ENCODE data around the gene PRR33.
A peak's percentile ranks its signal among the peaks of the same experiment; 100 is the strongest.

PRR33 gene

DNA sequence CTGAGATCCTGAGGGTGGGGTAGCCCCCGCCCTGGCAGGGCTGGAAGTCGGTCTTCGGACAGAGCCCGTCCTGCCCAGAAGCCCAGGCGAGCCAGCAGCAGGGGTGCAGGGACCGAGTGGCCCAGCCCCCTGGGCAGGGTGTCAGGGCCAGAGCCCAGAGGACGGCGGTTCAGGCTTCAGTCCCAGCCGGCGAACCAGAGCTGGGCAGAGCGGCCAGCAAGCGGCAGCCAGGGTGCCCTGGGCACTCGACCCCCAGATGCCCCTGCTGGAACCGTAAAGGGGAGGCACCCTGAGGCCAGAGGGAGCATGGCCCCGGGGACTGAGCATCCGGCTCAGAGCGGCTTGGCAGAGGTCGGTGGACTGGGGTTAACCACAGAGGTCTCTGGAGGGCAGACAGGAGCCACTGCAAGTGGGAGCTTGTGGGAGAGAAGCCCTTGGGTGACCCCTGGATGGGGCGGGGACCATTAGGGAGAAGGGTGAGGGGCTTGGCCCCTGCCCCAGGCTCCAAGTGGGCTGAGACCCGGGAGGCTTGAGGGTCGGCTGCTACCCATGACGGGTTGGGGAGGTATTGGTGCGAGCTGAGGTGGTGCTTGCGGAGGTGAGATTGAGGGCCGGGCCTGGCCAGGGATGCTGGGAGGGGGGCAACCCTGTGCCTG is 22.9 kb downstream of the PRR33 start:
- Histone ChIP-seq H3K4me1 (ENCODE audit: control insufficient read depth, insufficient read depth, low read length) (peaks cover 36% of the 10 kb centered on the region), H3K36me3 (ENCODE audit: control insufficient read depth, insufficient read depth, low read length, severe bottlenecking) (no peaks in the 10 kb centered on the region), H3K4me3 (ENCODE audit: low read length) (peak overlapping the region; percentile 76), H3K9ac (ENCODE audit: low read length) (peak overlapping the region; percentile 83), H3K9me3 (ENCODE audit: control insufficient read depth, low read length) (no peaks in the 10 kb centered on the region), H3K27me3 (replicated peaks; ENCODE audit: control insufficient read depth, insufficient read depth, low read length) (peaks cover 10% of the 10 kb centered on the region)
- no peak for DNase-seq (ENCODE audit: low read depth)

DNA sequence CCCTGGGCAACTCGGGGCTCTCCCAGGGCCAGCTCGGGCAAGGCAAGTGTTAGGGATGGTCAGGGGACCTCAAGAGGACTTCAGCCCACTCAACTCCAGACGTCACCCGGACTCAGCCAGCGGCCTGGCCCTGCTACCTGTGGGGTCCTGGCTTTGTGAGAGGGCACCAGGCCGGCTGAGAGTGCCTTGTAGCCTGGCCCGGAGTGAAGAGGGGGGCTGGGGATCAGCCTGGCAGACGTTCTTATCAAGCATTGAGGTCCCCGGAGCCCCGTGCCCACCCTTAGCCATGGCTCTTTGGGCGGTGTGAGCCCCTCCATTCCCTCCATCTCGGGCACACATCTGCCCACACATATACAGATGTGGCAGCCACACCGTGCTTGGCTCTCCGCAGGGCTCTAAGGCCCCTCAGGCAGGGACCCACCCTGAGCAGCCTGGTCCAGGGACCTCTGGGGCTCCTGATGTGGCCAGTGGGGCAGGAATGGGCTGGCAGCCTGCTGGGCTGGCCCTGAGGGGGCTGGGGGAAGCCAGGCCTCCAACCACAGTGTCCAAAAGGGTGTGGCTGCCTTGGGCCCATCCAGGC is 23.5 kb downstream of the PRR33 start:
- H3K4me3 ChIP-seq (ENCODE audit: low read length): peak overlapping the region; percentile 76
- peaks cover 42% of the 10 kb centered on the region for H3K4me1 ChIP-seq (ENCODE audit: control insufficient read depth, insufficient read depth, low read length)
- no peaks in the 10 kb centered on the region for H3K9me3 ChIP-seq (ENCODE audit: control insufficient read depth, low read length)
- H3K36me3 ChIP-seq (ENCODE audit: control insufficient read depth, insufficient read depth, low read length, severe bottlenecking): no peaks in the 10 kb centered on the region
- DNase-seq (ENCODE audit: low read depth): no peak
- H3K9ac ChIP-seq (ENCODE audit: low read length): peak overlapping the region; percentile 83
- H3K27me3 ChIP-seq (replicated peaks; ENCODE audit: control insufficient read depth, insufficient read depth, low read length): peaks cover 10% of the 10 kb centered on the region

DNA sequence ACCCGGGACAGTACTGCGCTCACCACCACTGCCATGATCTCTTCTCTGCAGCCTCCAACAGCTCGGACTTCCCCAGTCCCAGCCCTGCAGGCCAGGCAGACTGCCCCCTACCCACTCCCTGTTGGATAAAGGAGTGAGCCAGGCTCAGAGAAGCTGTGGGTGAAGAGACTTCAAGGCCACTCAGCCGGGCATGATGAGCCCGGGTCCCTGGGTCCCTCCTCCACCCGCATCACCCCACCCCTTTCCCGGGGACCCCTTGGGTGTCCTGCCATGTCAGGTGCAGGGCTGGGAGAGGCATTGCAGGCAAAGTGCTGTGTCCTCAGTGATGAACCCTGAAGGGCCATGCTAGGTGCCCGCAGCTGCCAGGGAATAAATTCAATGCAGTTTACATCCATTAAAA is 24.3 kb downstream of the PRR33 start:
- Histone ChIP-seq H3K4me1 (ENCODE audit: control insufficient read depth, insufficient read depth, low read length) (peaks cover 47% of the 10 kb centered on the region), H3K27me3 (replicated peaks; ENCODE audit: control insufficient read depth, insufficient read depth, low read length) (peaks cover 10% of the 10 kb centered on the region), H3K9me3 (ENCODE audit: control insufficient read depth, low read length) (no peaks in the 10 kb centered on the region), H3K36me3 (ENCODE audit: control insufficient read depth, insufficient read depth, low read length, severe bottlenecking) (no peaks in the 10 kb centered on the region), H3K9ac (ENCODE audit: low read length) (no peak overlapping the region), H3K4me3 (ENCODE audit: low read length) (no peak overlapping the region)
- DNase-seq (ENCODE audit: low read depth): no peak

DNA sequence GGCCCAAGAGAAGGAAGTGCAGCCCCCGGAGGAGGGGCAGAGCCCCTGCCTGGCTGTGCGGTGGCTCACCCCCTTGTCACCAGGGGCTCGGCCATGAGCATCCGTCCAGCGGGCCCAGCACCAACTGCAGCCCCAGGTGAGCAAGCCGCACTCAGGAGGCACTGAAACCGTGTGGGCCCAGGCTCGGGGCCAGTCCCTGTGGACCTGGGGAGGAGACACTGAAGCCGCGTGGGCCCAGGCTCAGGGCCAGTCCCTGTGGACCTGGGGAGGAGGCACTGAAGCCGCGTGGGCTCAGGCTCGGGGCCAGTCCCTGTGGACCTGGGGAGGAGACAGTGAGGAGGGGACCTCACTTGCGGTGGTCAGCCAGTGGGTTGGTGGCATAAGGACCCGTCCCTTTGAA is 24.9 kb downstream of the PRR33 start:
- H3K36me3 ChIP-seq (ENCODE audit: control insufficient read depth, insufficient read depth, low read length, severe bottlenecking): no peaks in the 10 kb centered on the region
- no peak for DNase-seq (ENCODE audit: low read depth)
- no peak overlapping the region for H3K9ac ChIP-seq (ENCODE audit: low read length)
- H3K9me3 ChIP-seq (ENCODE audit: control insufficient read depth, low read length): no peaks in the 10 kb centered on the region
- H3K27me3 ChIP-seq (replicated peaks; ENCODE audit: control insufficient read depth, insufficient read depth, low read length): peaks cover 10% of the 10 kb centered on the region
- H3K4me3 ChIP-seq (ENCODE audit: low read length): no peak overlapping the region
- peaks cover 47% of the 10 kb centered on the region for H3K4me1 ChIP-seq (ENCODE audit: control insufficient read depth, insufficient read depth, low read length)

DNA sequence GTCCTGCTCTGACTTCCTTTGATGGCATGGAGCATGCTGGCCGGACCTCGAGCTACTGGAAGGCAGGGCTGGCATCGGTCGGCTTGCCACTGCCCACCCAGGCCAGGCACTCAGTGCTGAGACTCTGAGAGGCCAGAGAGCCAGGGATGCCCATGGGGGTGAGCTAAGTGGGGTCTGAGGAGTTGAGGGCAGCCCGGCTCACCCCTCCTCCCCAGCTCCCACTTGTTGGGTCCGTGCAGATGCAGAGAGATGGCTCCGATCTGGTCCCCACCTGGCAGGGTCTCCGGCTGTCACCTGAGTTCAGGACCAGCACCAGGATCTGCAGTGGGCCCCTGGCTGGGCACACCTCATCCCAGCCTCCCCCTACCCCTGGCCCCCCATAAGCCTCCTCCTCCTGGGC is 25.5 kb downstream of the PRR33 start:
- no peak for DNase-seq (ENCODE audit: low read depth)
- Histone ChIP-seq H3K27me3 (replicated peaks; ENCODE audit: control insufficient read depth, insufficient read depth, low read length) (peaks cover 10% of the 10 kb centered on the region), H3K36me3 (ENCODE audit: control insufficient read depth, insufficient read depth, low read length, severe bottlenecking) (no peaks in the 10 kb centered on the region)

DNA sequence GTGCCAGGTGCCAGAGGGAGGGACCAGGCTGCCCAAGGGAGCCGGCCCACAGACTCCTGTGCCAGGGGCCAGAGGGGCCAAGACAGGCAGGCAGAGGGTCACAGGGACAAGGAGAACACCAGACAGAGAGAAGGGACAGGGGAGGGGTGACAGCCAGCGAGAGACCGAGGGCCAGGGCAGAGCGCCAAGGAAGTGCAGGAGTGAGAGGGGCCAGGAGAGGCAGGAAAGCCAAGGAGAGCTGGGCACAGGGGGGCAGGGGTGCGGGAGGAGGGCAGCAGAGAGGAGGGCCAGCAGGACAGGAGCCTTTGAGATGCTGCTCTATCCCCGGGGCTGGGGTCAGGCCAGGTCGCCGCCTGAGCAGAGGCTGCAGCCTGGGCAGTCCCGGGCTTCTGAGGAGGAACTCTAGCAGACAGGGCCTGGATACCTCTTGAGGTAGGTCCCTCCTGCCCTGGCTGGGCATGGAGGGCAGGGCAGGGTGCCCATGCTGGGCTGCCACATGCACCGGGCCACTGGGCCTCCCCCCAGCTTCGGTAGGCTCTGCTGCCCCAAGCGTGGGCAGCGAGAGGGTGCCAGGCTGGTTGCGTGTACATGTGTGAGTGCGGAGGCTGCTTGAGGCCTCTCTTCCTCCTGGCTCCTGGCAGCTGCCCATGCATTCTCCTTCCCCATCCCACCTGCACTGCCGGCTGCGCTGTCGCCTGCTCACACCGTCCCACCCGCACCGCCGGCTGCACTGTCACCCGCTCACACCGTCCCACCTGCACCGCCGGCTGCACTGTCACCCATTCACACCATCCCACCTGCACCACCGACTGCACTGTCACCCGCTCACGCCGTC is 26.6 kb downstream of the PRR33 start:
- no peaks in the 10 kb centered on the region for H3K36me3 ChIP-seq (ENCODE audit: control insufficient read depth, insufficient read depth, low read length, severe bottlenecking)

More for the DNA sequence above, 25.5 kb downstream of the PRR33 start:
- Histone ChIP-seq H3K4me3 (ENCODE audit: low read length) (no peak overlapping the region), H3K9me3 (ENCODE audit: control insufficient read depth, low read length) (no peaks in the 10 kb centered on the region), H3K9ac (ENCODE audit: low read length) (no peak overlapping the region), H3K4me1 (ENCODE audit: control insufficient read depth, insufficient read depth, low read length) (peaks cover 44% of the 10 kb centered on the region)

DNA sequence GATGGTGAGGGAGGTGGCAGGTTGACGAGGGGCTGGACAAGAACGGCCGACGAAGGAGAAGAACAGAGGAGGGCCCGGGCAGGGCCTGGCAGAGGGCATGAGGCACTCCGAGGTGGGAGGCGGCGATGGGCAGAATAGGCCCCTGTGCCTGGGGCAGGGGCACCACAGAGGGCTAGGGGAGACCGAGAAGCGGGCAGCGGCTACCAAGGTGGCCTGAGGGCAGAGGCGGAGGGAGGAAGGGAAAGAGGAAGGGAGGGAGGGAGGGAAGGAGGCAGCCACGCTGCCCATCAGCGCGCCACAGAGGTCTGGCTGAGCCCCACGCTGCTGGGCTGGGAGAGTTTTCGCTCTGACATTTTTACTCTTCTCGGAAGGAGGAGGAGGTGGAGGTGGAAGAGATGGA is 27.5 kb downstream of the PRR33 start:
- Histone ChIP-seq H3K4me1 (ENCODE audit: control insufficient read depth, insufficient read depth, low read length) (peaks cover 36% of the 10 kb centered on the region), H3K4me3 (ENCODE audit: low read length) (no peak overlapping the region), H3K9ac (ENCODE audit: low read length) (peak overlapping the region; percentile 70), H3K9me3 (ENCODE audit: control insufficient read depth, low read length) (no peaks in the 10 kb centered on the region), H3K36me3 (ENCODE audit: control insufficient read depth, insufficient read depth, low read length, severe bottlenecking) (no peaks in the 10 kb centered on the region), H3K27me3 (replicated peaks; ENCODE audit: control insufficient read depth, insufficient read depth, low read length) (peaks cover 8% of the 10 kb centered on the region)
- peak; percentile 41 for DNase-seq (ENCODE audit: low read depth)

More for the DNA sequence above, 26.6 kb downstream of the PRR33 start:
- Histone ChIP-seq H3K4me1 (ENCODE audit: control insufficient read depth, insufficient read depth, low read length) (peaks cover 38% of the 10 kb centered on the region), H3K4me3 (ENCODE audit: low read length) (no peak overlapping the region), H3K9me3 (ENCODE audit: control insufficient read depth, low read length) (no peaks in the 10 kb centered on the region), H3K9ac (ENCODE audit: low read length) (peak overlapping the region; percentile 42), H3K27me3 (replicated peaks; ENCODE audit: control insufficient read depth, insufficient read depth, low read length) (peaks cover 10% of the 10 kb centered on the region)
- no peak for DNase-seq (ENCODE audit: low read depth)

DNA sequence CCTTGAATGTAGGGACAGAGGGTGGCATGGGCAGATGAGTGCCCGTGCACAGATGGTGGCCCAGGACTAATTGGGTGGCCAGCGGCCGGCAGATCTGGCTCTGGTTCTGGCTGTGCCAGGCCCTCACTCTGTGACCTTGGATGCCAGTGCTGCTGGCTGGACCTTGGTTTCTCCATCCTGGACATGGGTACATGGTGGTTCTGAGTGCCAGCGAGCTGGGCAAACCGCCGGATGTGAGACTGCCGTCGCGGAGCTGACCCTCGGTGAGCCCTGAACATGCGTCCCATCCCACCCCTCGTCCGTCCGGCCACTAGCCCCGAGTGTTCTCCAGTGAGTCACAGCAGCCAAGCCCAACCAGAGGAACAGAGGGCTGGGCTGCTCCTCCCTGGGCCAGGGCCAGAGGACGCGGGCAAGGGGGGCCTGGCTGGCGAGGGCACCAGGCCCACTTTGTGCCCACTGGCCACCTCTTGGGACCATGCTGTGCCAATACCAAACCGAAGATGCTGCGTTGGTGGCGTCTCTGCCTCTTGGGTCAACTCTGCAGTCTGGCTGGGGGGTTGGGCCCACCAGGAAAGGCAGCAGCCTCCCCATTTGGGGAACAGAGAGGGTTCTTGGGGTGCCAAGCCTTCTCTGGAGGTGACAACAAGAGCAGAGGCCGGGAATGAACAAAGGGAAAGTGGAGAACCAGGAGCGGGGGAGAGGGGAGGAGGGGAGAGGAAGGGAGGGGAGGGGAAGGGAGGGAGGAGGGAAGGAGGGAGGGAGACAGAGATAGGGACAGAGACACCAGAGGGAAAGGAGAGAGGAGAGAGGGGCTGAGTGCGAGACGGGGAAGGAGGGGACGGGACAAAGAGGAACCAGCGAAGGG is 28.1 kb downstream of the PRR33 start:
- peak; percentile 88 for DNase-seq (ENCODE audit: low read depth)
- Histone ChIP-seq H3K9me3 (ENCODE audit: control insufficient read depth, low read length) (no peaks in the 10 kb centered on the region), H3K4me3 (ENCODE audit: low read length) (no peak overlapping the region), H3K36me3 (ENCODE audit: control insufficient read depth, insufficient read depth, low read length, severe bottlenecking) (no peaks in the 10 kb centered on the region), H3K9ac (ENCODE audit: low read length) (peak overlapping the region; percentile 70), H3K4me1 (ENCODE audit: control insufficient read depth, insufficient read depth, low read length) (peaks cover 31% of the 10 kb centered on the region), H3K27me3 (replicated peaks; ENCODE audit: control insufficient read depth, insufficient read depth, low read length) (peaks cover 3% of the 10 kb centered on the region)

DNA sequence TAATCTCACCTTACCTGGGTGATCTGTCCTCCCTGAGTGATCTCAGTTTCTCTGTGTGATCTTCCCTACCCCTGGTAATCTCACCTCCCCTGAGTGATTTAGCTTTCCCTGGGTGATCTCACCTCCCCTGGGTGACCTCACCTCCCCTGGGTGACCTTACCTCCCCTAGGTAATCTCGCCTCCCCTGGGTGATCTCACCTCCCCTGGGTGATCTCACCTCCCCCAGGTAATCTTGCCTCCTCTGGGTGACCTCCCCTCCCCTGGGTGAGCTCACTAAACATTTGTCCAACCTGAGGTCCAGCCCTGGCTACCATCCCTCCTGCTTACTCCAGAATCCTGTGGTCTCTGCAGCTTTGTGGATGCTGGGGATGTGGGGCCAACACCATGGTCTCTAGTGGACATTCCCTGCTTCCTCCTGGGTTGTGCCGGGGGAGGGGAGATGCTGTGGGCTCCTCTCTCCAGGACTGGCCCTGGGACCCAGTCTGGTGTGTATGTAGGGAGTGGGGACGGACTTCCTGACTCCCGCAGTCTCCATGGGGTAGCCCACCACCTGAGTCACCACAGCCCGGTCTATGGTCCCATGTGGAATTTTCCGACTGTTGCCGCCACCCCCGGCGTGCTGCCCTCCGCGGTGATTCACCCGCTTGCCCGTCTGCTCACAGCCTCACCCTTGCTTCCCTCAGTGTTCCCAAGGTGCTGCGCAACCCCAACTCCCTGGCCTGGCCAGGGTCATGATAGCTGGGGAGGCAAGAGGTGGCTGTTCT is 28.9 kb downstream of the PRR33 start:
- no peak overlapping the region for H3K9ac ChIP-seq (ENCODE audit: low read length)
- no peaks in the 10 kb centered on the region for H3K36me3 ChIP-seq (ENCODE audit: control insufficient read depth, insufficient read depth, low read length, severe bottlenecking)
- DNase-seq (ENCODE audit: low read depth): no peak
- no peak overlapping the region for H3K4me3 ChIP-seq (ENCODE audit: low read length)
- H3K9me3 ChIP-seq (ENCODE audit: control insufficient read depth, low read length): no peaks in the 10 kb centered on the region
- H3K4me1 ChIP-seq (ENCODE audit: control insufficient read depth, insufficient read depth, low read length): peaks cover 26% of the 10 kb centered on the region
- no peaks in the 10 kb centered on the region for H3K27me3 ChIP-seq (replicated peaks; ENCODE audit: control insufficient read depth, insufficient read depth, low read length)
